Stomach smooth muscle (tissue), 2 donors: ENCODE data around the gene TBC1D8.

ENCODE experiments used
- H3K27ac ChIP-seq: one replicate; pipeline ENCODE4 v1.7.0; 2013; ENCODE audit warnings: mild to moderate bottlenecking, low read length, inconsistent platforms
- H3K27me3 ChIP-seq, 2 donors: one replicate each; pipeline ENCODE4 v1.7.0; 2013; ENCODE audit warnings: low read length in 2 of 2; ENCODE audit not compliant: insufficient read depth in 2 of 2, control insufficient read depth in 1 of 2
- H3K36me3 ChIP-seq, 2 donors: one replicate each; pipeline ENCODE4 v1.7.0; 2013; ENCODE audit warnings: low read length in 2 of 2; ENCODE audit not compliant: control insufficient read depth in 2 of 2, insufficient read depth in 2 of 2
- H3K4me1 ChIP-seq: one replicate; pipeline ENCODE4 v1.7.0; 2013; ENCODE audit warnings: low read length; ENCODE audit not compliant: control insufficient read depth, insufficient read depth
- H3K4me3 ChIP-seq, 2 donors: one replicate each; pipeline ENCODE4 v1.7.0; 2013; ENCODE audit warnings: low read length in 2 of 2
- H3K9ac ChIP-seq, 2 donors: one replicate each; pipeline ENCODE4 v1.7.0; 2013; ENCODE audit warnings: low read length in 2 of 2, mild to moderate bottlenecking in 1 of 2
- H3K9me3 ChIP-seq, 2 donors: one replicate each; pipeline ENCODE4 v1.7.0; 2013; ENCODE audit warnings: low read length in 2 of 2; ENCODE audit not compliant: control insufficient read depth in 2 of 2
- donor health status: healthy.
- donor health status: Pancreatic carcinoma.

The TBC1D8 gene

DNA sequence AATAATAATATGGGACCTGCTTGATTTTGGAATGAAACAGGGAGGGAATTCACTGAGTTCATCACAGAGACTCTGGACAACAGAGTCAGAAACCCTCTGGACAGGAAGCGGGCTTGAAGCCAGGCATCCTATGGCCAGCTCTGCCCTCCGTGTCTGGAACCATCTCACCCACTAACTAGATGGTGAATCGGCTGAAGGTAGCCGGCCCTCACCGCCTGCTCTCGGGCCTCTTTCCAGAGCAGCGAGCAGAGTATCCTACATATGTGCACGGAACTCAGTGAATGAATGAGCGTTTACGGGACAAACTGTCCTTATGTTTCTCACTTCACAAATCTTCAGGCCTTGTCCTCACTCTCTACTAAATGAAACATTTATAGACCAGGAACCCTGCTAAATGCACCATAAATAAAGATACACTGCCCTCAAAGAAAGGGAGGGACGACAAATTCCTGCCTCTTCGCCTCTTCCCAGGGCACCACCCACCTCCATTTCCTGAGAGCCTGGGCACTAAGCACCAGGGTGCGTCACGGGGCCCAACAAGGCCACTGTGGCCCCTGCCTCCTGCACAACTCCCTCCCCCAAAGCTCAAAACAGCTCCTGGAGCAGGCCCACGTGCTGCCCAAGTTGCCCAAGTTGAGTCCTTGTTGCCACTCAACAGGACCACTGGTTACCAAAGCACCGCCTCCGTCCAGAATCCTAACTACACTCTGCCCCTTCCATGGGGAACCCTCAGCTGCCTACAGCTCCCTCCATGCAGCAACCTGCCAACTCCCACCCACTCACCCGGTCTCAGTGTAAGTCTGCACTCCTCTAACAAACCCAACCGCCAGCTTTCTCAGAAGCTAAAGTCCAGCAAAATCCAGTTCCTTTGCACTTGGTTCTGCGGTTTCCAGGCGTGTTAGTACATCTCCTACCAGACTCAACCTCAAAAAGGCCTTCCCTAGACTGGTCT lies 1.7 kb downstream of the TBC1D8 start:
- peak overlapping the region; percentile 62 to 78 for H3K4me3 ChIP-seq
- H3K36me3 ChIP-seq = no peaks in the 10 kb centered on the region
- peak overlapping the region; percentile 7 to 47 for H3K9ac ChIP-seq
- H3K4me1 ChIP-seq = peaks cover 26% of the 10 kb centered on the region
- no peaks in the 10 kb centered on the region for H3K9me3 ChIP-seq
- H3K27me3 ChIP-seq = no peaks in the 10 kb centered on the region
- H3K27ac ChIP-seq = no peak overlapping the region

GRCh38 chr2:101148777-101149176 lies 2.4 kb downstream of the TBC1D8 start:
- Histone ChIP-seq H3K27ac (no peak overlapping the region), H3K9ac (no peak overlapping the region), H3K36me3 (no peaks in the 10 kb centered on the region), H3K4me1 (peaks cover 26% of the 10 kb centered on the region), H3K9me3 (no peaks in the 10 kb centered on the region), H3K4me3 (no peak overlapping the region), H3K27me3 (no peaks in the 10 kb centered on the region)

DNA sequence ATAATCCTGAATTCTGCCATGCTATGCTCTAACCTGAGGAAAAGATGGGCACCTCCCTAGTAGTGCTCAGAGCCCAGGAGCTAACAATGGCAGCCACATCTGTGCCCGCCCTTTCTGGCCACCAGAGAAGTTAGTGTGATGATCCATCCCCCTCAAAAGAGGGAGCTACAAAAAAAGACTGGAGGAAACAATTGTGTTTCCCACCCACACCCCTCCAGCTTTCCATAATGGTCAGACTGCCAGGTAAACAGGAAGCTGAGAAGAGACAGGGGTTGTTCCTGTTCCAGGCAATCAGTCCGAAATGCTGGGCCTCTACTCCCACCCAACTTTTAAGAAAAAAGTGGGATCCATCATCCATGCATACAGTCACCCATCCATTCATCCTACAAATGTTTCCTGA lies 3.2 kb downstream of the TBC1D8 start:
- H3K4me1 ChIP-seq = peaks cover 24% of the 10 kb centered on the region
- no peak overlapping the region for H3K9ac ChIP-seq
- no peaks in the 10 kb centered on the region for H3K36me3 ChIP-seq
- no peaks in the 10 kb centered on the region for H3K27me3 ChIP-seq
- no peak overlapping the region for H3K27ac ChIP-seq
- H3K9me3 ChIP-seq = no peaks in the 10 kb centered on the region
- no peak overlapping the region for H3K4me3 ChIP-seq

DNA sequence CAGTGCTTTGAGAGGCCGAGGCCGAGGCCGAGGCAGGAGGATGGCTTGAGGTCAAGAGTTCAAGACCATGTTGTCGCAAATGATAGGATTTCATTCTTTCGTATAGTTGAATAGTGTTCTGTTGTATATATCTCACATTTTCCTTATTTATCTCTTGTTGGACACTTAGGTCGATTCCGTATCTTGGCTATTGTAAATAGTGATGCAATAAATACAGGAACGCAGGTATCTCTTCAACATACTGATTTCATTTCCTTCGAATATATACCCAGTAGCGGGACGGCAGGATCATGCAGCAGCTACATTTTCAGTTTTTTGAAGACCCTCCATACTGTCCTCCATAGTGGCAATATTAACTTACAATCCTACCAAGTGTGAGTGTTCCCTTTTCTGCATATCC lies 4.1 kb downstream of the TBC1D8 start:
- Histone ChIP-seq H3K4me1 (peaks cover 15% of the 10 kb centered on the region), H3K9ac (no peak overlapping the region), H3K9me3 (peaks cover 0 to 2% of the 10 kb centered on the region in 2 donors), H3K27me3 (no peaks in the 10 kb centered on the region), H3K27ac (no peak overlapping the region), H3K4me3 (no peak overlapping the region), H3K36me3 (no peaks in the 10 kb centered on the region)

DNA sequence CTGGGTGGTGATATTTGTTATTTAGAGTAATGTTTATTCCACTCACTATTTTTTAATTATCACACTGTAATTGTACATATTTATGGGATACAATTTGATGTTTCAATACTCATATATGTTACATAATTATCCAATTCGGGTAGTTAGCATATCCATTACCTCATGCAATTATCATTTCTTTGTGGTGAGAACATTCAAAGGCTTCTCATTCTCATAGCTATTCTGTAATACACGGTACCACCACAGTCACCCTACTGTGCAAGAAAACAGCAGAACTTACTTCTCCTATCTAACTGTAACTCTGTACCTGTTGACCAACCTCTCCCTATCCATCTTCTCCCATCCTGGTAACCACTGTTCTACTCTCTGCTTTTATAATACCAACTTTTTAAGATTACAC lies 4.6 kb downstream of the TBC1D8 start:
- Histone ChIP-seq H3K36me3 (no peaks in the 10 kb centered on the region), H3K4me3 (no peak overlapping the region), H3K4me1 (peaks cover 12% of the 10 kb centered on the region), H3K27me3 (no peaks in the 10 kb centered on the region), H3K27ac (no peak overlapping the region), H3K9me3 (peaks cover 0 to 2% of the 10 kb centered on the region in 2 donors), H3K9ac (no peak overlapping the region)

DNA sequence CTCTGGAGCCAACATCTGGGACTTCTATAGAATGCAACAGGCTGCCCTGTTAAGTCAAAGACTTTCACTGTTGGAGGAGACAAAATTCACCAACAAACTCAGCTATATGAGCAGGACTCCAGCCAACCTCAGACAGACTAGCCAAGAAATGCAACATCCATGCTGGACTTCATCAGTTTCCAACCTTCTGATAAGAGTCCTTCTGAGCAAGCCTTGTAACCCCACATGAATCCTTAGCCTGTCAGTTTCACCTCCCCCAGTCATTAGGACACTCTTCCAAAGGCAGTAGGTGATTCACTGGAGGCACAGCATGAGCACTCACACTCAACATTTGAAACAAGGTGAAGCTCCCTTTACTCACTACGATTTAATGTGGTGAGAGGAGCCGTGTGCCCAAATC lies 5.8 kb downstream of the TBC1D8 start:
- no peak overlapping the region for H3K4me3 ChIP-seq
- peaks cover 12% of the 10 kb centered on the region for H3K4me1 ChIP-seq
- no peak overlapping the region for H3K9ac ChIP-seq
- no peaks in the 10 kb centered on the region for H3K27me3 ChIP-seq
- H3K9me3 ChIP-seq = peaks cover 0 to 2% of the 10 kb centered on the region in 2 donors
- no peak overlapping the region for H3K27ac ChIP-seq
- no peaks in the 10 kb centered on the region for H3K36me3 ChIP-seq

DNA sequence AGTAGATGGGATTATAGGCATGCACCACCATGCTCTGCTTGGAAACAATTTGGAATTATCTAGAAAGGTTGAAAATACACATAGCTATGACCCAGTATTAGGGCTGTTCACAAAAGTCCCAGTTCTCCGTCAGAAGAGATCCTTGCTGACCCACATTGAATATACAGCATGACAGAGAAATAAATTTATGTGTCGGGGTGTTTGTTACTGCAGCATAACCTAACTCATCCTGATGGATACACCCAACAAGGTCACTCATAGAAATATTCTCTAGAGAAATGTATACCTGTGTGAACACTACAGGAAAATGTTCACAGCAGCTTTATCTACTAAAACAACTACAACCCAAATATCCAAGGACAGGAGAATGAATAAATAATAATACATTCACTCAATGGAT lies 9.0 kb downstream of the TBC1D8 start:
- no peak overlapping the region for H3K27ac ChIP-seq
- H3K27me3 ChIP-seq = no peaks in the 10 kb centered on the region
- H3K4me1 ChIP-seq = peaks cover 3% of the 10 kb centered on the region
- no peak overlapping the region for H3K4me3 ChIP-seq
- peaks cover 0 to 2% of the 10 kb centered on the region in 2 donors for H3K9me3 ChIP-seq
- H3K36me3 ChIP-seq = no peaks in the 10 kb centered on the region
- H3K9ac ChIP-seq = no peak overlapping the region

DNA sequence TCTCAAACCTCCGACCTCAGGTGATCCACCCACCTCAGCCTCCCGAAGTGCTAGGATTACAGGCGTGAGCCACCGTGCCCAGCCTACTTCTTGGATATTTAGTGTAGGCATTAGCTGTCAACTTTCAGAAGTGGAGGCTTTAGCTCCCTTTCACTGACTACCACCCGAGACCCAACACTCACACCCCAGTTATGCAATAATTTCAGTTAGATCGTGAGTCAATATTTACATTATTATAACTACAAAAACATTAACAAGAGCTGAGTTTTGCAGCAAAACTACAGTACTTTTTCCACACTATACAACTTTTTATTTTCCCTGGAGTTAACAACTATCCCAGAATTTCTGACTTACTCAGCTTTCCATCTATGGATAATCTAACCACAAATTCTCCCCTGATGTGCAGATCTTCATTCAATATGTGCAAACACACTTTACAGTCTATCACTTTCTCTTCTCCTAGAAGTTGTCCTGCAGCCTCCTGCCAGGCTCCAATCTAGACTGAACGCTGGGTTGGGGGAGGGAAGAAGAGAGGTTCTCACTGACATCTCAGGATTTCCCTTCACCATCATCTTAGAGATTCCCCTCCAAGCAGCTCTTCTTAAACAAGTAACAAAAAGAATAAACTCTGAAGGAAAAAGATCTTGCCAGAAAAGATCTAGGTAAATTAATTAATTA lies 10.1 kb downstream of the TBC1D8 start:
- no peaks in the 10 kb centered on the region for H3K27me3 ChIP-seq
- H3K4me1 ChIP-seq = peaks cover 3% of the 10 kb centered on the region
- H3K4me3 ChIP-seq = no peak overlapping the region
- H3K9me3 ChIP-seq = peaks cover 0 to 2% of the 10 kb centered on the region in 2 donors
- no peaks in the 10 kb centered on the region for H3K36me3 ChIP-seq
- H3K9ac ChIP-seq = no peak overlapping the region
- no peak overlapping the region for H3K27ac ChIP-seq

GRCh38 chr2:101140237-101140636 lies 10.9 kb downstream of the TBC1D8 start:
- Histone ChIP-seq H3K4me1 (peaks cover 3% of the 10 kb centered on the region), H3K9ac (peak overlapping the region in 1 of 2 donors; percentile 15), H3K36me3 (no peaks in the 10 kb centered on the region), H3K27ac (no peak overlapping the region), H3K9me3 (peaks cover 0 to 2% of the 10 kb centered on the region in 2 donors), H3K27me3 (no peaks in the 10 kb centered on the region), H3K4me3 (no peak overlapping the region)

DNA sequence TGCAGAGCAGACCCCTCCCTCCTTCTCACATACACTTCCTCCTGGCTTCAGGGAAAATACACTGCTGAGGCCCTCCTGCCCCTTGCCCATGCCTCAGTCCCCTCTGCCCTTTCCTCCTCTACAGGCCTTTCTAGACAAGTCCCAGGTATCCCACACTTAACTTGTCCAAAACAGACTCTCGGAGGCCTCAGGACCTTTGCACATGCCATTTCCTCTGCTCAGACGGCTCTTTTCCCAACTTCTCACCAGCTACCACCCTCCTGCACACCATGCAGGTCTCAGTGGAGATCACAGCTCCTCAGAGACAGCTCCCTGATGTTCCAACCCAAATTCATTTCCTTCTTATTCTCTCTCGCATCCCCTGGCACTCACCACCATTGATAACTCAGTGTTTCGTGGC lies 11.7 kb downstream of the TBC1D8 start:
- Histone ChIP-seq H3K27me3 (no peaks in the 10 kb centered on the region), H3K9me3 (peaks cover 0 to 2% of the 10 kb centered on the region in 2 donors), H3K27ac (no peak overlapping the region), H3K4me1 (peaks cover 3% of the 10 kb centered on the region), H3K36me3 (no peaks in the 10 kb centered on the region), H3K9ac (no peak overlapping the region), H3K4me3 (no peak overlapping the region)
